Measurements from ENCODE around the gene PRKCH.

DNA sequence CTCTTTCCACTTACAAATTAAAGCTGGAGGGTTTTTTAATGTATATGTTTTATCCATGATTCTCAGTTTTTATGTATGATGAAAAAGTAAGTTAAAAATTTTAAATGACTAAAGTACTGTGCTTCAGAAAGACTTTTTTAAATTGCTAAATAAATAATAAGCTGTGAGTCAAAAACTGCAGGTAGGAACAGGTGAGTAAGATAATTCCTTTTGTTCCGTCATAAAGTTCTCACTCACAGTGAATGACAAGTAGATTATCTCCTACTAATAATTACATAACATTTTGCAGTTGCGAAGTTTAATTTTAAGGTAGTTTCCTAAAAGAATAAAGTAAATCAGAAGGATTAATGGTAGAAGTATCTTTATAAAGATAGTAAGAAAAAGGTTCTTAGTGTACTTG, 78.0 kb downstream of the PRKCH start:
- TF ChIP-seq ESRRG (CRISPR knock-in tag; IDR thresholded peaks at IDR 0.05) (no peak), ZC3H10 (CRISPR knock-in tag; IDR thresholded peaks at IDR 0.05) (no peak), CSDC2 (CRISPR knock-in tag; IDR thresholded peaks at IDR 0.05) (no peak), ARNTL (CRISPR knock-in tag; IDR thresholded peaks at IDR 0.05; ENCODE audit: borderline replicate concordance, low read depth) (no peak), SNAI2 (CRISPR knock-in tag; IDR thresholded peaks at IDR 0.05) (no peak), TOX (CRISPR knock-in tag; IDR thresholded peaks at IDR 0.05; ENCODE audit: borderline replicate concordance) (no peak), ZFP30 (CRISPR knock-in tag; IDR thresholded peaks at IDR 0.05) (no peak)
- TF ChIP-seq, protein P1, sequence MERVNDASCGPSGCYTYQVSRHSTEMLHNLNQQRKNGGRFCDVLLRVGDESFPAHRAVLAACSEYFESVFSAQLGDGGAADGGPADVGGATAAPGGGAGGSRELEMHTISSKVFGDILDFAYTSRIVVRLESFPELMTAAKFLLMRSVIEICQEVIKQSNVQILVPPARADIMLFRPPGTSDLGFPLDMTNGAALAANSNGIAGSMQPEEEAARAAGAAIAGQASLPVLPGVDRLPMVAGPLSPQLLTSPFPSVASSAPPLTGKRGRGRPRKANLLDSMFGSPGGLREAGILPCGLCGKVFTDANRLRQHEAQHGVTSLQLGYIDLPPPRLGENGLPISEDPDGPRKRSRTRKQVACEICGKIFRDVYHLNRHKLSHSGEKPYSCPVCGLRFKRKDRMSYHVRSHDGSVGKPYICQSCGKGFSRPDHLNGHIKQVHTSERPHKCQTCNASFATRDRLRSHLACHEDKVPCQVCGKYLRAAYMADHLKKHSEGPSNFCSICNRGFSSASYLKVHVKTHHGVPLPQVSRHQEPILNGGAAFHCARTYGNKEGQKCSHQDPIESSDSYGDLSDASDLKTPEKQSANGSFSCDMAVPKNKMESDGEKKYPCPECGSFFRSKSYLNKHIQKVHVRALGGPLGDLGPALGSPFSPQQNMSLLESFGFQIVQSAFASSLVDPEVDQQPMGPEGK (CRISPR knock-in tag; IDR thresholded peaks at IDR 0.05; ENCODE audit: borderline replicate concordance) = no peak

Measured in SK-N-SH treated with all-trans-retinoic acid at 6 μM for 48 hours (cell line).